CD4-positive, alpha-beta T cell treated with Interleukin-10 for 1 hour (primary cell): ENCODE measurements around the gene GPRASP3.

ENCODE experiments used
- DNase-seq: peaks from one replicate; pipeline ENCODE4 v3.0.0-alpha.2; 2020

The GPRASP3 gene

DNA sequence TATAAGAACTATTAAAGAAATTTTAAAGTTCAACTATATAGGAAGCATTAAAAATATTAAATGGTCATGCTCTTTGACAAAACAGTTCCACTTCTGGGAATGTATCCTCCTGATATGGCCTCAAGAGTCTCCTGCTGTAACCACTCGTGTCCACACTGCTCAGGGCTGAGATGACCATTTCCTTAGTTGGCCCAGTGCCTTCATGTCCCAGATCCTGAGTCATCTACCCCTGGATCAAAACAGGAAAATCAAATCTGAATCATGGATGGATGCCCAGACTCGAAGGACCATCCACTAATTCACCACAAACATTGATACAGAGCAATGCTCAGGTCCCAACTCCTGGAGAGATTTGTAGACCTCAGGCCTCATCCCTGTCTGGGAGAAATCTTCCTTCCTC, 44.7 kb downstream of the GPRASP3 start:
- no peak for DNase-seq

DNA sequence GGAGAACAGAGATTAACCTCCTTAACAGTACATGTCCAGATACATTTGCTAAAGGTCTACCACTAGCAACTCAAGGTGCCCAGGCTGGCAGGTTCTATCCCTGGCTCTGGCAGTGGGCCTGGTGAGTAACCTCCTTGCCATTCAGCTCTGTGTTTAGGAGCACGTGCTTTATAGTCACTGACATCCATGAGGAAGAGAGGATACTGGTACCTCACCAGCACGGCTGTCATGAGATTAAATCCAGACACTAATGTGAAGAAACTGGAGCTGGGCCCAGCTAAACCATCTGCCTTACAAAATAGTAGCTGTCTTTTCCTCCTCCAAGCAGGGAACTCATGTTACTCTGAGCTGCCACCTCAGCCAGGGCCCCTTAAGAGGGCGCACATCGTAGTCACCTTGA, 45.3 kb downstream of the GPRASP3 start:
- DNase-seq, result no peak

DNA sequence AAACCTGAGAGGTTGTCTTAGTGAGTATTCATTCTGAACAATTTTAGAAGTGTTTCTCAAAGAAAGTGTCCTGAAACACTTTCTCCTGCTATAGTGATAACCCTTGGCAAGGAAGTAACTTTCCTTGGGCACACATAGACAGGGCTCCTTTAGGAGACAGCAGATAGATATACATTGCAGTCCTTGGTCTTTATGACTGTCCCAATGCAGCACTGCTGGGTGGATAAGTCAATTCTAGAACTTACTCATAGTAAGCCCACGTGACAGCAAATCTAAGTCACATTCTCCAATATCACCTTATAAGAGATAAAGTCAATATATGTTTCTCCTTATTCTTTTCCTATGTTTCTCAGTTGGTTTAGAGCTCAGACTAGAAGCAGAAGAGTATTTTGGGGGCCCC, 46.7 kb downstream of the GPRASP3 start:
- DNase-seq, result no peak

DNA sequence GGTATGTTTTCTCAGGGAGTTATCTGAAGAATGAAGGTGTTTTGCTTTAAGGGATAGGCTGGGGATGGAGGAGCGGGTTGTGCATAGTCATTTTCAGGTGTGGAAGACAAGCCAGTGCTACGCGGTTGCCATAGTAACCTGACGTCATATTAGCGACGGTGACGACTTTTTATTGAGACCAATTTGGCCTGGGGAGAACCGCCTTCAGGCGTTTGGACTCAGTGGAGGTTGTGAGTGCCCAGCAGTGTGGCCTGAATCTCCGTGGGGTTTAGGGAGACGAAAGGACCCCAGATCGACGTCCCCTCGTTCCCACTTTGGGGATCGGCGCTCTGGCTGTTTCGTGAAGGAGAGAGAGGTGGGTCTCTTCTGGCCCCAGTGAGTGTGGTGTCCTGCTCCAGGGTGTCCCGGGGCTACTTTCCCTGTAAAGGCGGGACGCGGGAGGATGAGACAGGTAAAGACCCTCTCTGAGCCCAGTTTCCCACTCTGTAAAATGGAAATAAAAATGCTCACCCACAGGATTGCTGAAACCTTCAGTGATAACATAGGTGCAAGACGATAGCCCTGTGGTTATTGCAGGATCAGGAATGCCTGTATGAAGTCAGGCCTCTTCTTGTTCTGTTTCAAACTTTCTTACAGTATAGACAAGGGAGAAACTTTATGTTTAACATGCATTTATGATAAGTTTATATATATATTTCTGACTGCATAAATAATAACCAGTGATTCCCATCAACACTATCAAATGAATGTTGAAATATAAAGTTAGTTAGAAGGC, 48.6 kb downstream of the GPRASP3 start:
- peak; percentile 87 for DNase-seq
